KMS-11 (cell line): ENCODE results near the gene C5orf63.

ENCODE experiments used
- H2AFZ ChIP-seq: fragments of 200-600 bp; sonication (generic); 2 replicates; pipeline ENCODE4 v1.6.1; 2016; ENCODE audit warnings: antibody characterized with exemption, mixed run types, low read depth
- H3K27ac ChIP-seq: fragments of 200-600 bp; sonication (generic); 2 replicates; pipeline ENCODE4 v1.6.1; 2016; ENCODE audit warnings: mild to moderate bottlenecking, mixed run types
- H3K27me3 ChIP-seq: fragments of 200-600 bp; sonication (generic); 2 replicates; pipeline ENCODE4 v1.6.1; 2017; ENCODE audit warnings: mild to moderate bottlenecking, low read depth, mixed run types, moderate library complexity; ENCODE audit not compliant: insufficient read depth
- H3K36me3 ChIP-seq: fragments of 200-600 bp; sonication (generic); 2 replicates; pipeline ENCODE4 v1.6.1; 2017; ENCODE audit warnings: mild to moderate bottlenecking, mixed run types; ENCODE audit not compliant: insufficient read depth
- H3K4me1 ChIP-seq: fragments of 200-600 bp; sonication (generic); 2 replicates; pipeline ENCODE4 v1.6.1; 2016; ENCODE audit warnings: mild to moderate bottlenecking, low read depth, mixed run types; ENCODE audit not compliant: poor library complexity, severe bottlenecking
- H3K4me2 ChIP-seq: fragments of 200-600 bp; sonication (generic); 2 replicates; pipeline ENCODE4 v1.7.0; 2016; ENCODE audit warnings: mild to moderate bottlenecking, mixed run types
- H3K4me3 ChIP-seq: fragments of 200-600 bp; sonication (generic); IDR thresholded peaks from 2 replicates; pipeline ENCODE4 v1.6.1; 2017; ENCODE audit warnings: low read depth, low read length, mixed read lengths; ENCODE audit not compliant: insufficient read depth
- H3K79me2 ChIP-seq: fragments of 200-600 bp; sonication (generic); 2 replicates; pipeline ENCODE4 v1.6.1; 2016; ENCODE audit warnings: low read depth, mixed run types; ENCODE audit not compliant: insufficient read depth
- H3K9ac ChIP-seq: fragments of 200-600 bp; sonication (generic); 2 replicates; pipeline ENCODE4 v1.6.1; 2016; ENCODE audit warnings: mild to moderate bottlenecking, mixed run types
- H4K20me1 ChIP-seq: fragments of 200-600 bp; sonication (generic); 2 replicates; pipeline ENCODE4 v1.6.1; 2016; ENCODE audit warnings: mild to moderate bottlenecking, mixed run types; ENCODE audit not compliant: insufficient read depth
- TF ChIP-seq, protein P1 (sequence below): fragments of 200-600 bp; sonication (generic); conservative IDR thresholded peaks from 2 replicates; pipeline ENCODE4 v1.6.1; 2017; ENCODE audit warnings: low read depth, mild to moderate bottlenecking, antibody characterized with exemption, low read length, moderate library complexity, mixed read lengths

Gene C5orf63

DNA sequence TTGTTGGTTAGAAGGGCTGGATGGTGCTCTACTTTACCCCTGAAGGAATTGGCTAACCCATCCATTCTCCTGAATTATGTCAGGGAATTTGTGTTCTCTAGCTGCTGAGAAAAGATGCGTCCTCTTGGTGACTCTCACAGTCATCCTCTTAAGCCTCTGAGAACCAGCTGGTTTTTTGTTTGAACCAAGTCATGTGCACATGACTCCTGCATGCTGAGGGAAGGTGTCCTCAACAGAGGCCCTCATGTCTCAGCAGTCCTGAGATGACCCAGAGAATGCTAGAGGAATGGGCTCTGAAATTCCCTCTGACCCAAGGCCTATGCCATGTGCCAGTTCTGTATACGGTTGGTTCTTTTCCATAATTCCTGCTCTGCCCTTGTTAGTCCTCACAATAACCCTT lies 10.4 kb upstream of the C5orf63 start:
- Histone ChIP-seq H3K27ac (no peak overlapping the region), H3K9ac (no peak overlapping the region), H3K4me2 (no peak overlapping the region), H3K4me1 (no peaks in the 10 kb centered on the region), H4K20me1 (no peaks in the 10 kb centered on the region), H3K27me3 (no peaks in the 10 kb centered on the region), H3K4me3 (no peak overlapping the region), H3K36me3 (no peaks in the 10 kb centered on the region), H3K79me2 (no peaks in the 10 kb centered on the region), H2AFZ (no peak overlapping the region)
- TF ChIP-seq, protein P1, sequence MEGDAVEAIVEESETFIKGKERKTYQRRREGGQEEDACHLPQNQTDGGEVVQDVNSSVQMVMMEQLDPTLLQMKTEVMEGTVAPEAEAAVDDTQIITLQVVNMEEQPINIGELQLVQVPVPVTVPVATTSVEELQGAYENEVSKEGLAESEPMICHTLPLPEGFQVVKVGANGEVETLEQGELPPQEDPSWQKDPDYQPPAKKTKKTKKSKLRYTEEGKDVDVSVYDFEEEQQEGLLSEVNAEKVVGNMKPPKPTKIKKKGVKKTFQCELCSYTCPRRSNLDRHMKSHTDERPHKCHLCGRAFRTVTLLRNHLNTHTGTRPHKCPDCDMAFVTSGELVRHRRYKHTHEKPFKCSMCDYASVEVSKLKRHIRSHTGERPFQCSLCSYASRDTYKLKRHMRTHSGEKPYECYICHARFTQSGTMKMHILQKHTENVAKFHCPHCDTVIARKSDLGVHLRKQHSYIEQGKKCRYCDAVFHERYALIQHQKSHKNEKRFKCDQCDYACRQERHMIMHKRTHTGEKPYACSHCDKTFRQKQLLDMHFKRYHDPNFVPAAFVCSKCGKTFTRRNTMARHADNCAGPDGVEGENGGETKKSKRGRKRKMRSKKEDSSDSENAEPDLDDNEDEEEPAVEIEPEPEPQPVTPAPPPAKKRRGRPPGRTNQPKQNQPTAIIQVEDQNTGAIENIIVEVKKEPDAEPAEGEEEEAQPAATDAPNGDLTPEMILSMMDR = no peak

DNA sequence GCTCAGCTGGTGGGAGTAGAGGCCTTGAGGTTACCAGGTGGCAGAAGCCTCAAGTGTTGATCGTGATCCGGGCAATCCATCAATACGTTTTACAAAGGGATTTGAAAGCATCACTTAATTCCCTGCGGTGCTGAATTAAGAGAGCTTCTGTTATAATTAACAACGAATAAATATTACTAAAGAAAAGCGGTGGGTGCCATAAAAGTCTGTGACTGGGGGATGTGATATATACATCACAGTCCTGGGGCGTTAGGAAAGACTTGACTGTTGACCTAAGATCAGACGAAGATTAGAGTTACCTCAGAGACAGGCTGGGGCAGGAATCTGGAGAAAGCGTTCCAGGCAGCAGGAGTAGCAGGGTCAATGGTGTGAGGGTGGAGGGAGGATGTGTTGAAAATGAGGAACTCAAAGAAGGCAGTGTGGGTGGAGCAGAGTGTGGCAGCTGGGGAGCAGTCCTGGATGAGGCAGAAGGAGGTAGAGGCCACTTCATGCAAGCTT lies 6.7 kb upstream of the C5orf63 start:
- Histone ChIP-seq H3K36me3 (no peaks in the 10 kb centered on the region), H4K20me1 (no peaks in the 10 kb centered on the region), H3K9ac (no peak overlapping the region), H2AFZ (no peak overlapping the region), H3K4me1 (no peaks in the 10 kb centered on the region), H3K27ac (no peak overlapping the region), H3K27me3 (no peaks in the 10 kb centered on the region), H3K79me2 (no peaks in the 10 kb centered on the region), H3K4me3 (no peak overlapping the region), H3K4me2 (no peak overlapping the region)
- TF ChIP-seq, protein P1 = no peak

DNA sequence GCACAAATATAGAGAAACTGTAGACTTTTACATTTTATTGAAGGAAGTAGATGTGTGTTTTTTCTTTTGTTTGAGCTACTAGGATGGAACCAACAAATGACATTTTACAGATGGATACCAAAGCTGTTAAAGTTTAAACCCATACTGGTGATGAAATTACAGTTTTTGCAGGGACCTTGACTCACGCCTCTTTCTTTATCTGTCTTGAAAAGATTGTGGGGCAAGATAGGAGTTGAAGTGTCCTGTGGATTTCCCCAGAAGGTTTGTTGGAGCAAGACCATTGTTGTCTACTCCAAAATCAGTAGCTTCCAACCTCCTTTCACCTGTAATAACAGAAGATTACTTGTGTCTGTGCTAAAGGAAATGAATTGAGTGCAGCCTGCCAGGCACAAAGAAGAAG lies 4.1 kb upstream of the C5orf63 start:
- H3K79me2 ChIP-seq = no peaks in the 10 kb centered on the region
- H3K9ac ChIP-seq = no peak overlapping the region
- H3K4me2 ChIP-seq = no peak overlapping the region
- H3K27me3 ChIP-seq = no peaks in the 10 kb centered on the region
- no peak overlapping the region for H3K4me3 ChIP-seq
- no peak overlapping the region for H3K27ac ChIP-seq
- H2AFZ ChIP-seq = no peak overlapping the region
- H3K4me1 ChIP-seq = no peaks in the 10 kb centered on the region
- TF ChIP-seq, protein P1 = no peak
- no peaks in the 10 kb centered on the region for H3K36me3 ChIP-seq
- no peaks in the 10 kb centered on the region for H4K20me1 ChIP-seq

DNA sequence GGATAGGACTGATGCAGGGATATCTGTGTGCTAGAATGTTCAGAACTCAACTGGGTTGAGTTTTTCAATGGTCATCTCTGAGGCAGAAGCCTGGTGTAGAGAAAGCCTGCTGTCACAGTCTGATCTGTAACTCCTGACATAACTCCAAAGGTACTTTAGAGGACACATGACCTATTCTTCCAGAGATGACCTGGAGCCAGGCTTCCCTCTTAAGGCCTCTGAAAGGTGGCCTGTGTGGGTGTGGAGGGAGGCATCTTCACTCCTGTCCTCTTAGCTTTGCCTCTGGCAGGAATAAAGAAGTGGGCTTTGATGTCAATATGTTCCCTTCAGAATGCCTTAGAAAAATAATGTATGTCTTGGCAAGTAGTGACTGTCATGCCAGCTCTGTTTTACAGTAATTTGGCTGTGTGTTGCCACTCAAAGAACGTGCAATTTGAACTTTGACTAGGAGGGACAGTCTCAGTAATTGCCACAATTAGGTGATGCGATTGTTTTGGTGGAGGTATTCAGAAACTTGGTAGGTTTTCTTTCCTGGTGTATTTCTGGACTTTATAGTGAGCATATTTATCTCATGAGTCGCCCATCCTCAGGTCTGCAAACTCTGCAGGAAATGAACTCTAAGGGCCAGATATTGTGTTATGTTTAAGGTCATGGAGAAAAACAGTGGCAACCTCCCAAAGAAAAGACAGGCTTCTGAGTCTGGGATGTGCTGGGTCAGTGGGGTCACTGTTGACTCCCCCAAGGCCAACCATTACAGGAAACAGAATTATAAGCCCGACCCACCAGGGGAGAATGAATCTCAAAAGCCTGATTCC lies 3.2 kb upstream of the C5orf63 start:
- TF ChIP-seq, protein P1 = no peak
- Histone ChIP-seq H3K36me3 (no peaks in the 10 kb centered on the region), H3K4me2 (no peak overlapping the region), H3K27ac (no peak overlapping the region), H3K4me1 (no peaks in the 10 kb centered on the region), H3K27me3 (no peaks in the 10 kb centered on the region), H2AFZ (no peak overlapping the region), H3K9ac (no peak overlapping the region), H4K20me1 (no peaks in the 10 kb centered on the region), H3K79me2 (no peaks in the 10 kb centered on the region), H3K4me3 (no peak overlapping the region)
